PFSK-1 (cell line): Measurements from ENCODE around the gene MSLN.

Source experiments
- FOXP2 ChIP-seq: optimal IDR thresholded peaks from 2 replicates; pipeline ENCODE3; 2011; ENCODE audit warnings: borderline replicate concordance, control low read depth, inconsistent platforms; ENCODE audit not compliant: insufficient read depth; ENCODE audit errors: extremely low read length, extremely low read depth
- POLR2AphosphoS5 ChIP-seq: IDR thresholded peaks from 2 replicates; pipeline ENCODE4 v1.6.1; 2012; ENCODE audit warnings: low read depth, mild to moderate bottlenecking, control low read depth, low read length, moderate library complexity
- REST ChIP-seq, 2 experiments: IDR thresholded peaks; 2 replicates each; pipeline versions ENCODE4 v1.6.1 to v1.8.0; 2011 to 2012; ENCODE audit warnings: low read depth in 2 of 2, low read length in 2 of 2, control low read depth in 1 of 2, inconsistent platforms in 1 of 2, mild to moderate bottlenecking in 1 of 2, moderate library complexity in 1 of 2; ENCODE audit not compliant: insufficient read depth in 1 of 2
- SIN3A ChIP-seq: IDR thresholded peaks from 2 replicates; pipeline ENCODE4 v1.6.1; 2012; ENCODE audit warnings: mild to moderate bottlenecking, low read length, moderate library complexity, borderline replicate concordance; ENCODE audit not compliant: insufficient read depth

GRCh38 chr16:722835-723633, 37.5 kb upstream of the MSLN start:
- no peak for TF ChIP-seq SIN3A
- no peak for TF ChIP-seq FOXP2
- TF ChIP-seq POLR2AphosphoS5, result no peak
- no peak for TF ChIP-seq REST (IDR thresholded peaks at IDR 0.05; ENCODE audit: insufficient read depth in 1 of 2, low read depth in 2 of 2, low read length in 2 of 2)
